IMR-90 (cell line): ENCODE results near the gene BROX.

Source experiments
- BHLHE40 ChIP-seq: fragments of 150-350 bp; IDR thresholded peaks from 2 replicates; pipeline ENCODE4 v1.6.1; 2016; ENCODE audit warnings: mild to moderate bottlenecking, low read depth, low read length
- CTCF ChIP-seq: conservative IDR thresholded peaks from 2 replicates; pipeline ENCODE4 v1.5.1; 2012; ENCODE audit warnings: mild to moderate bottlenecking, low read depth, low read length, improper control_type of control experiment
- ELK1 ChIP-seq: fragments of 150-350 bp; IDR thresholded peaks from 2 replicates; pipeline ENCODE4 v1.6.1; 2016; ENCODE audit warnings: low read depth, mild to moderate bottlenecking, low read length, moderate library complexity, borderline replicate concordance
- FOS ChIP-seq: fragments of 150-350 bp; IDR thresholded peaks from 2 replicates; pipeline ENCODE4 v1.6.1; 2016; ENCODE audit warnings: low read depth, low read length
- MAFK ChIP-seq: IDR thresholded peaks from 2 replicates; pipeline ENCODE4 v1.6.1; 2012; ENCODE audit warnings: low read depth, low read length, improper control_type of control experiment
- MAZ ChIP-seq: IDR thresholded peaks from 2 replicates; pipeline ENCODE4 v1.6.1; 2012; ENCODE audit warnings: low read depth, mild to moderate bottlenecking, low read length, improper control_type of control experiment, moderate library complexity, borderline replicate concordance
- MXI1 ChIP-seq: IDR thresholded peaks from 2 replicates; pipeline ENCODE4 v1.6.1; 2012; ENCODE audit warnings: low read depth, mild to moderate bottlenecking, low read length, moderate library complexity, borderline replicate concordance
- POLR2A ChIP-seq: IDR thresholded peaks from 2 replicates; pipeline ENCODE4 v1.6.1; 2012; ENCODE audit warnings: mild to moderate bottlenecking, low read depth, low read length
- RAD21 ChIP-seq: IDR thresholded peaks from 2 replicates; pipeline ENCODE4 v1.6.1; 2012; ENCODE audit warnings: low read length, improper control_type of control experiment
- RCOR1 ChIP-seq: IDR thresholded peaks from 2 replicates; pipeline ENCODE4 v1.6.1; 2012; ENCODE audit warnings: mild to moderate bottlenecking, low read length, improper control_type of control experiment; ENCODE audit not compliant: insufficient replicate concordance
- RFX5 ChIP-seq: IDR thresholded peaks from 2 replicates; pipeline ENCODE4 v1.8.0; 2012; ENCODE audit warnings: low read depth, mild to moderate bottlenecking, low read length, moderate library complexity
- SMC3 ChIP-seq: fragments of 150-350 bp; IDR thresholded peaks from 2 replicates; pipeline ENCODE4 v1.6.1; 2016; ENCODE audit warnings: low read depth, mild to moderate bottlenecking, antibody characterized with exemption, low read length, moderate library complexity
- USF2 ChIP-seq: fragments of 150-350 bp; IDR thresholded peaks from 2 replicates; pipeline ENCODE4 v1.6.1; 2017; ENCODE audit warnings: mild to moderate bottlenecking, antibody characterized with exemption, low read length, low read depth

- TF ChIP-seq CTCF = no peak
- TF ChIP-seq BHLHE40 = no peak
- no peak for TF ChIP-seq FOS
- no peak for TF ChIP-seq USF2
- TF ChIP-seq RCOR1 = no peak
- no peak for TF ChIP-seq POLR2A
- TF ChIP-seq RFX5 = no peak
- TF ChIP-seq SMC3 = no peak
- TF ChIP-seq MAFK = no peak
- no peak for TF ChIP-seq ELK1
- no peak for TF ChIP-seq RAD21
- no peak for TF ChIP-seq MAZ
- TF ChIP-seq MXI1 = no peak
Observed at GRCh38 chr1:222704260-222704659, 8.1 kb upstream of the BROX start.
